ENCODE measurements around the gene KLF12.

The KLF12 gene

DNA sequence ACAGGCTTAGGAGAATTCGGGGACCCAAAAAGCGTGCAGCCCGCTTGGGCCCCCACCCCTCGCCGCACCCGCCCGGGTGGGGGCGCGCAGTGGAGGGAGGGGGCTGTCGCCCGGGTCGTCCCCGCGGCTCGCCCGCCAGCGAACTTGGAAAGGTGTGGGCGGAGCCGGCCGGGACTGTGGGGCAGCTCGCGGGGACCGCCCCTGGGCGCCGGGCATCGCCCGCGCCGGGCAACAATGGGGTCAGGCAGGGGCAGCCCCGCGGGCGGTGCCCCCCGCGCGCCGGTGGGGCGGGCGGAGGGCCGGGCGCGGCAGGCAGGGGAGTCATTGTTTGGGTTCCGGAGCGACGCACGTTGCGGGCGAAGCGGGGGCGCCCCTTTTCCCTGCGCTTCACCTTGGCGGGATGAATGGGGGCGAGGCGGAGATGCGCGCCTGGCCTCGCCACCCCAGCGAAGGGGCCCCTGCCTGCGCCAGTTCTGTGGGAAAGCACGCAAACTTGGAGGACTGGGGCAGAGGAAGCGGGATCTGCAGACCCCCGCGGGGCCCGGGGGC, 647 bp upstream of the KLF12 start:
- DNase-seq, result peak; percentile 48

DNA sequence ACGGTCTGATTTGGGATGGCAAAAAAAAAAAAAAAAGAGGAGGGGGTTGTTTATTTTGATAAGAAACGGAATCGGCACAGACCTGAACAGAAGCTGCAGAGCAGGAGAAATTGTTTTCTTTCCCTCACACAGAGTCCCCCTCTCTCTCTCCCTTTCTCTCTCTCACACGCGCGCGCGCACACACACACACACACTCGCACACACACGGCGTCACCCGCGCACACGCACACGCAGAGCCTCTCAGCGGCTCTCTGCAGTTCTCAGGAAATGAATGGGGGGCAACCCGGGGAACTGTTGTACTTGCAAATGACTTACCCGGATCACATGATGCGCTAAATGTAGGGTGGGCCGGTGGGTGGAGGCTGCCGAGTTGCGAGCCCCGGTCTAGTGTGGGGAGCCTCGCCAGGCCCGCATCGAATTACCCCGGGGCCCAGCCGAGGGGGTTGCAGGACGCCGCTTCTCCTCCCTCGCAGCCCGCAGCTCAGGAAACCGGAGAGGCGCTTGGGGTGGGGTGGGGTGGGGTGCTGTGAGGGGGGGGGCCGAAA, 475 bp downstream of the KLF12 start:
- peak; percentile 84 for DNase-seq

GRCh38 chr13:74132776-74133656, 1.2 kb downstream of the KLF12 start:
- DNase-seq, result peak; percentile 26

- DNase-seq, result peak; percentile 47
These were observed 1.9 kb downstream of the KLF12 start for GRCh38 chr13:74132152-74132775.

GRCh38 chr13:74131227-74131626, 3.0 kb downstream of the KLF12 start:
- DNase-seq, result no peak

- peak; percentile 24 for DNase-seq
These were observed 4.6 kb downstream of the KLF12 start for GRCh38 chr13:74129500-74130191.

DNA sequence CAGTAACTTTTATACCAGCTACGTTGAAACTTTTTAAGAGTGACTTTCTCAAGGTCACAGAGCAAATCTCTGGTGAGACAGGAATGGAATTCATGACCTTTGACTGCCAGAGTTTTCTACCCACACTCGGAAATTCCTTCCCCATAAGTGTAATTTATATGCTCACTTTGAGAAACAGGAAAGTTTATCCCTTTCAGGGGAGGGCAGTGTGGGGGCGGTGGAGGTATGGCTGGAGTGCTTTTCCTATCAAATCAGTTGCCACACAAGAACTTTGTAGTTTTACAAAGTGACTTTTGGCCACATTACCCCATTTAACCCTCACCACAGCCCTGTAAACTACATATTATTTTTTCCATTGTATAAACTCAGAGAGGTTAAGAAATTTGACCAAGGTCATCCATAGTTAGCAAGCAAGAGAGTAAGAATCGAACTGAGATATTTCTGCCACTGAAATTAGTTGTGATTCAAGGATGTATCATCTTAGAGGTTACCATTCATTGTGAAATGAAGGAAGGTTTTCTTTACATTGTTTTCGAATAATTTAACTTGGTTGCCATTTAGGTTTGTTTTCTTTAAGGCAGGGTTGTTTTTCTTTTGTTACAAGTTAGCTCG, 5.9 kb downstream of the KLF12 start:
- DNase-seq, result no peak

DNA sequence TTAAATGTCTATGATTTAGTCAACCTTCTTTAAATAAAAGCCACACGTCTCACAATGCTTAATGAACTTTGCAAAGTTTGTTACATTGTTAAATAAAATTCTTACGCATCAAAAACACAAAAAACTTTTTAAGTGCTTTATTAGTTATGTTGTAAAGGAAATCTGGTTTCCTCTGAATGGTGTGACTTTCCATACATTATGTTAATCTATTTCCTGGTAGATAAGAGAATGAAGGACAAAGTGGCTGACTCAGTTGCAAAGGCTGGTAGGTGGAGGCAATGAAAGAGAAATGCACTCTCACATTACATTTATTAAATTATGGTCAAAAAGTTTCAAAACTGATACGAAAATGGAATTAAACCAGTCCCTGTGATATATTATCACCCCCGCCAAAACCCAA, 15.9 kb downstream of the KLF12 start:
- DNase-seq, result no peak

DNA sequence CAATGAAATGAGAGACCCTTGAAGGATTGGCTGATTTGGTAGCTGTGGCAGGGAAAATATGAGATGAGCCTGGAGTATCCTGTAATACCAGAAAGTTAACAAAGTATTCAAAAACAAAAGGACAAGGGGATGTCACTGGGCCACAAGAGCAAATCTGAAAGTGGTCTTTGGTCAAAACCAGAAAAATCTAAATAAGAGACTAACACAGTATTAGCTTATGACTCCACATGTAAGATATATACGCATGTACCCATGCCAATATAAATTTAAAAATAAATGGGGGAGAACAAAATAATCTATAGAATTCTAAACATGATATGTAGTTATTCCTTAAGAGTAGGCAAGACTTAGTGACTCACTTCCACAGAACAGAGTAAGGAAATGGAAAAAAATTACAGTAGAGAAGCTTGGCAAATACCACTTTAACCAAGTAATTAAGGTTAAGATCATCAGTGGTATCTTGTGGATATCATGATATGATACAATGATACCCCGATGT, 16.9 kb downstream of the KLF12 start:
- no peak for DNase-seq

GRCh38 chr13:74115133-74115532, 19.1 kb downstream of the KLF12 start:
- DNase-seq, result no peak

- no peak for DNase-seq
These were observed 19.6 kb downstream of the KLF12 start for GRCh38 chr13:74114641-74115040.

GRCh38 chr13:74114202-74114601, 20.0 kb downstream of the KLF12 start:
- no peak for DNase-seq

- DNase-seq, result no peak
These were observed 22.0 kb downstream of the KLF12 start for GRCh38 chr13:74111901-74112824.

DNA sequence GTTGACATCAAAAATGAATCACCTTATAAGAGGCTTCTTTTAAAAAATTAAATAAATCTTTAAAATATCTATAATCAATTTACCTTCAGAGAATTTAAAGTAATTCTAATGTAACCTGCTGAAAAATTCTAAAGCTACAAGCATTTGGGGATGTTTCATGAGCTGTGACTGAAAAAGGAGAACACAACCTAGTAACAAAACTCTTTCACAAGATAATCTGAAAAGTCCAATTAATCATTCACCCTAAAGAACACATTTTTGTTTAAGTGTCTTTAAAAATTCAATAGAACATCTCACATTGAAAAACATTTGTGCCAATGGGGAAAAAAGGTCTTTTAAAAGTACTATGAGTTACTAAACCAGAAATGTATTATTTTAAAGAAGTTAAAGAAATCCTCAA, 22.8 kb downstream of the KLF12 start:
- no peak for DNase-seq

DNA sequence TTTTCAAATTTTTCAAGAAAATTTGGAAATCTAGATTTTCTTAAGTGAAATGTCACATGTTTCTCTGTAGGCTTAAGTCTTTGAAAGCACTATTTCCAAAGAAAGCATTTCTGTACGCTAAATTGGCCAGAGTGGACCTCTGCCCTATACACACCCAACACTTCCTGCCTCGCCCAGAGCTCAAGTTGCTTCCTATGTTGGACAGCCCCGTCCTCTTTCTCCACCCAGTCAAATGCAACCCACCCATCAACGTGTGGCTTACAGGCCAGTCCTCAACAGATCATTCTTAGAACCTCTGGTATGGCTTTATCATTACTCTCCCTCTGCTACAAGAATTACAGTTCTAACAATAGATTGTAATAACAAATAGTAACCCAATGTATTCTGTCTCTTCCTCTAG, 24.2 kb downstream of the KLF12 start:
- DNase-seq, result no peak

DNA sequence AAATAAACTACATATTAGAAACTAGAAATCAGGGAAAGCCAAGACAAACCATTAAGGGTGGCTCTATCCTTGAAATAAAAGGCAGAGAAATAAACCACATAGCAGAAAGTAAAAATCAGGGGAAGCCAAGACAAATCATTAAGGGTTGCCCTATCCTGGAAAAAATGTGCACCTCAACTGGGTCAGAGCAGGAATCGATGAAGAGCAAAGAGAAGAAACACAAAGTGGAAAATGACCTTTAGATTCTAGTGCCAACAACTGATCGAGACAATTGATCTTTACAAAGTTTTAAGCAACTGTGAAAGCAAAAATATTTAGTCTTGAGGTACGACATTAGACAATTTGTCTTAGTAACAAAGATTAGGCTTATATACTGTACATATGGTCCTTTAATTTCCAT, 26.6 kb downstream of the KLF12 start:
- DNase-seq, result no peak

- DNase-seq, result no peak
These were observed 28.3 kb downstream of the KLF12 start for GRCh38 chr13:74105871-74106270.

- no peak for DNase-seq
These were observed 29.4 kb downstream of the KLF12 start for GRCh38 chr13:74104661-74105275.

DNA sequence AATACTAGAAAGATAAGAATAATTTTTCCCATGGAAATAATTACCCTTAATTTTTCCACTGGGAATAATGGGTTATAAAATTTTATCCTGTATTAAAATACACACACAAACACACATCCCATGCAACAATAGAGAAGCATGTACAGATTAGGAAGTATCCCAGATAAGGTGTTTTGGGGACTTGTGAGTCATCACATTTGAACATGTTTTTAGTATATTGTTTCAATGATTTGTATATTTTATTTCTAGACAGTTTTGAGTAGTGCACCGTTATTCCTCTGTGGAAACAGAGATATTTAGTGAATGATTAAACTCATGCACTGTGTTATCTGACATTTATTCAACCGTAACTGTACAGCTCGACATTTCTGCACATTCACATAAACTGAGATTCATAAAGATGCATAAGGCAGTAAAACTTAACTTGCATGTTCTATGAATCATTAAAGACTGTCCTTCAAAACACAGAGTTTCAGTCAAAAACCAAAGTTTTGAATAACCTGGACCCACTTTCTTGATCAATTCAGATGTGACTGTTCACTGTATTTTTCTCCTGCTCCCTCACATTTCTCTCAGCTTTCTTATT, 30.1 kb downstream of the KLF12 start:
- no peak for DNase-seq

GRCh38 chr13:74103196-74103595, 31.0 kb downstream of the KLF12 start:
- DNase-seq, result no peak

GRCh38 chr13:74102691-74103090, 31.5 kb downstream of the KLF12 start:
- DNase-seq, result no peak
